GM12878 (cell line): Measurements from ENCODE around the gene MEX3B. TPM values are rescaled to one million over a fixed set of nuclear protein-coding genes. Genes with fewer than 3 reads are reported as not detected.

Experiments used
- GATAD2B ChIP-seq: fragments of 450-650 bp; conservative IDR thresholded peaks from 2 replicates; pipeline ENCODE4 v1.6.1; 2017; ENCODE audit warnings: low read depth, mild to moderate bottlenecking, moderate library complexity
- HCFC1 ChIP-seq: fragments of 150-350 bp; IDR thresholded peaks from 2 replicates; pipeline ENCODE4 v1.6.1; 2014; ENCODE audit warnings: low read length
- KDM1A ChIP-seq: fragments of 200-600 bp; sonication (generic); IDR thresholded peaks from 2 replicates; pipeline ENCODE4 v1.6.1; 2016; ENCODE audit warnings: borderline replicate concordance
- NRF1 ChIP-seq: conservative IDR thresholded peaks from 2 replicates; pipeline ENCODE4 v1.6.1; 2011; ENCODE audit warnings: mild to moderate bottlenecking, low read depth, low read length, improper control_type of control experiment
- RAD21 ChIP-seq: IDR thresholded peaks from 2 replicates; pipeline ENCODE4 v1.6.1; 2011; ENCODE audit warnings: mild to moderate bottlenecking, low read depth, low read length, moderate library complexity; ENCODE audit not compliant: insufficient read depth
- SIX5 ChIP-seq: IDR thresholded peaks from 2 replicates; pipeline ENCODE4 v1.6.1; 2011; ENCODE audit warnings: mild to moderate bottlenecking, low read depth, low read length, moderate library complexity; ENCODE audit not compliant: severe bottlenecking
- SMC3 ChIP-seq: IDR thresholded peaks from 2 replicates; pipeline ENCODE4 v1.6.1; 2011; ENCODE audit warnings: low read length, improper control_type of control experiment, borderline replicate concordance
- SPI1 ChIP-seq: IDR thresholded peaks from 2 replicates; pipeline ENCODE4 v1.6.1; 2011; ENCODE audit warnings: low read depth, mild to moderate bottlenecking, low read length, moderate library complexity, borderline replicate concordance; ENCODE audit not compliant: insufficient read depth
- SUZ12 ChIP-seq: fragments of 200-600 bp; sonication (generic); IDR thresholded peaks from one replicate; pipeline ENCODE4 v1.6.1; 2018; ENCODE audit warnings: antibody characterized with exemption, mild to moderate bottlenecking; ENCODE audit not compliant: unreplicated experiment
- TARDBP ChIP-seq: IDR thresholded peaks from 2 replicates; pipeline ENCODE4 v1.6.1; 2016; ENCODE audit warnings: borderline replicate concordance
- USF1 ChIP-seq: IDR thresholded peaks from 2 replicates; pipeline ENCODE4 v1.6.1; 2011; ENCODE audit warnings: borderline replicate concordance, low read depth, mild to moderate bottlenecking, moderate library complexity, mixed read lengths, low read length; ENCODE audit not compliant: insufficient read depth; ENCODE audit errors: extremely low read length
- YBX1 ChIP-seq: fragments of 450-650 bp; IDR thresholded peaks from 2 replicates; pipeline ENCODE4 v1.6.1; 2016; ENCODE audit warnings: antibody characterized with exemption
- ZBTB4 ChIP-seq: fragments of 450-650 bp; formaldehyde crosslinking; IDR thresholded peaks from 2 replicates; pipeline ENCODE4 v1.4.0; 2022; ENCODE audit warnings: mild to moderate bottlenecking, moderate library complexity
- ZNF24 ChIP-seq: fragments of 450-650 bp; IDR thresholded peaks from 2 replicates; pipeline ENCODE4 v1.6.1; 2017; ENCODE audit warnings: antibody characterized with exemption, mild to moderate bottlenecking
- ZZZ3 ChIP-seq: IDR thresholded peaks from 2 replicates; pipeline ENCODE4 v1.6.1; 2011; ENCODE audit warnings: low read depth; ENCODE audit not compliant: control insufficient read depth, insufficient read length
- polyA plus RNA-seq, 11 experiments: library from polyadenylated mRNA; depleted of rRNA in 4 of 11; unstranded in 6 of 11; stranded (reverse) in 5 of 11; fragments of >200 nt; fragmentation: Nextera tagmentation in 4 of 11; fragmentation: Illumina TruSeq in 1 of 11; extraction: Ambion mirVana in 4 of 11; extraction: Trizol in 1 of 11; gene quantifications; 1 replicate in 1 of 11; 2 replicates in 10 of 11; pipeline versions ENCODE4 v1.2.1 to v1.2.3, GENCODE V29; 2011 to 2016; ENCODE audit warnings: inconsistent platforms in 2 of 11, missing spikeins in 2 of 11, low read depth in 1 of 11
- total RNA-seq, 4 experiments: library from RNA; depleted of rRNA in 3 of 4; stranded (reverse); fragments of >200 nt in 3 of 4; fragmentation: Illumina TruSeq in 1 of 4; extraction: Trizol in 1 of 4; gene quantifications; 2 replicates each; pipeline versions ENCODE4 v1.2.1 to v1.2.3, GENCODE V29; 2013 to 2021

MEX3B gene
- total and polyA plus RNA-seq, 10 of the 15 experiments (the other 5 are each of a cell fraction or from before 2014, with no cell fraction given): 0.02 to 1.3 (median 0.28) TPM

- TF ChIP-seq SUZ12: no peak
- no peak for TF ChIP-seq KDM1A
- TF ChIP-seq RAD21: peak; percentile 36; the same call in 1 of the 2 replicates
- no peak for TF ChIP-seq SPI1
- TF ChIP-seq NRF1: peak; percentile 64
- no peak for TF ChIP-seq ZBTB4 (CRISPR knock-in tag)
- TF ChIP-seq TARDBP: no peak
- TF ChIP-seq HCFC1: no peak
- no peak for TF ChIP-seq GATAD2B
- TF ChIP-seq YBX1: no peak
- no peak for TF ChIP-seq ZNF24
- peak; percentile 38; the same call in 1 of the 2 replicates for TF ChIP-seq SMC3
- TF ChIP-seq USF1: no peak
- no peak for TF ChIP-seq SIX5
- TF ChIP-seq ZZZ3: no peak
Measured at GRCh38 chr15:82046666-82047452, 1.0 kb upstream of the MEX3B start (continued).
